Raji (cell line): ENCODE data around the gene CLCNKA.
A peak's percentile ranks its signal among the peaks of the same experiment; 100 is the strongest.

Experiments used
- POLR2A ChIP-seq: IDR thresholded peaks from 2 replicates; pipeline ENCODE4 v1.6.1; 2011; ENCODE audit warnings: low read depth, low read length, control low read depth; ENCODE audit not compliant: insufficient read depth

CLCNKA gene

DNA sequence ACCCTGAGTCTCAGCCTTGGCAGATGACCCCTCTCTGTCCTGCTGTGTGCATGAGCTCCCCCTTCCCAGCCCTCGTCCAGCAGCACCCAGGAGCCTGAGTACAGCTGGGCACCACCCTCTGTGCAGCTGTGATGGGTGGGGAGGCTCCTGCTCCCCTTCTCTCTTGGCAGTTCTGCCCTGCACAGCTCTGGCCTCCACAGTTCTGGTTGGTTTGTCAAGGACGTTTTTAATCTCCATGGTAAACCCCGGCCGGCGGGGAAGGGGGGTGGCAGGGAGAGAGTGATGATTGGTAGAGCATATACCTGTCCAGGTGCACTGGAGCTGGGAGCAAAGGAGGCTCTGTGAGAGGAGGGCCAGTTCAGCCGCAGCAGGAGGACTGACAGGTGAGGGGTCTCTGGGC, at the start of gene CLCNKA:
Gene CLCNKA (plus strand): TSS at position 356 of the 400 bp plus-strand sequence. CDS start 584 bp downstream, outside the sequence.
- TF ChIP-seq POLR2A: no peak

DNA sequence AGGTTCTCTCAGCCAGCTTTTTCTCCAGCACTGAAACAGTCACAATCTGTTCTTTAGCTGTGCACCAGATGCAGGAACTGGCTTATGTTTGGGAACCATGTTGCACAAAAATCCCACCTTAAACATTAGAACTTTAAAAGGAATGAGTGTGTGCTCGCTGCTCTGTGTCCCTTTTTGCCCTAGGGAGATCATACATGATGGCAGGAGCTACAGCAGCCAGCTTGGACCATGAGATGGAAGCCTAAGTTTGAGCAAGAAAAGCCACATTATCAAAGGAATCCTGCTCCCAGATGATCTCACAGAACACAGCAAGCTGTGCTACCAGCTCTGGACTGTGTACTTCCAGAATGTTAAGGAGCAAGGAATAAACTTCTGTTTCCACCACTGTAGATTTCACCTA, 49.4 kb upstream of the CLCNKA start:
- TF ChIP-seq POLR2A: no peak

- TF ChIP-seq POLR2A: no peak
Measured at GRCh38 chr1:15973772-15974171, 48.1 kb upstream of the CLCNKA start.

GRCh38 chr1:15974855-15975254, 47.0 kb upstream of the CLCNKA start:
- TF ChIP-seq POLR2A: no peak

DNA sequence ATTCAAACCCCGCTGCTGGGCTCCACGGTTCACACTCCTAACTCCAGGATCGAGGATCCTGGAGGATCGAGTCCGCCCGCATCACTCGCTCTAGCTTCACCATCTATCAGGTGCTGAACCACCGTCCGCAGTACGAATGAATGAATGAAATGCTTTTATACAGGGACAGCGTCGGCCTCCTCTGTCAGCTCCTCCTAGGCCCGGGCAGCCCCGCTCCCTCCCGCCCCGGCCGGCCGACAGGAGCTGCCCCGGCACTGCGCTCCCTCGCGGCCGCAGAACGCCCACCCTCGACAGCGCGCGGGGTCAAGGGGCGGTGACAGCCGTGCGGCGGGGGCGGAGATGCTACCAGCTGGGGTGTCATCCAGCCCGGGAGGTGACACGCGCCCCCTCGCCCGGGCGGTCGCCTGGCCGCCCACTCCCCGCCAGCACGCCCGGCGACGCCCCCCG, 46.5 kb upstream of the CLCNKA start:
- peak; percentile 27; the same call in 1 of the 2 replicates for TF ChIP-seq POLR2A

- peak; percentile 89 for TF ChIP-seq POLR2A
Measured at GRCh38 chr1:15975805-15976680, 45.8 kb upstream of the CLCNKA start, which contains the start of gene ZBTB17. Gene ZBTB17 (minus strand): TSS chr1:15976101. CDS start chr1:15948495, 27,606 bp downstream.

GRCh38 chr1:15981679-15982078, 40.2 kb upstream of the CLCNKA start:
- no peak for TF ChIP-seq POLR2A

DNA sequence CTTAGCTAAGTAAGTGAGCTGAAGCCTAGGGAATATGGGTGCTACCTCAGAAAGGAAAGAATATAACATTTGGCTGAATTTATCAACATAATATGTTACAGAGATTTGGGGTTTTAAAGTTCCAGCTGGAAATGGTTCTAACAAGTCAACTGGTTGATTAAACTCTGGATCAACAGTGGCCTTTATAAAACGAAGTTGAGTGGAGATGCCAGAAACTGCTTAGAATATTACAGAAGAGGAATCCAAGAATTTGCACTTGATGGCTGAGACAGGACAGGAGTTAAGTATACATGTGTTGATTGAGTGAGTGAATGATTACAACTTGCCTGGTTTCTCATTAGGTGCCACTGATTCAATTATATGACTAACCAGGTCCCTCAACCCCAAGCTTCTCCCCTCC, 38.6 kb upstream of the CLCNKA start:
- TF ChIP-seq POLR2A: no peak

DNA sequence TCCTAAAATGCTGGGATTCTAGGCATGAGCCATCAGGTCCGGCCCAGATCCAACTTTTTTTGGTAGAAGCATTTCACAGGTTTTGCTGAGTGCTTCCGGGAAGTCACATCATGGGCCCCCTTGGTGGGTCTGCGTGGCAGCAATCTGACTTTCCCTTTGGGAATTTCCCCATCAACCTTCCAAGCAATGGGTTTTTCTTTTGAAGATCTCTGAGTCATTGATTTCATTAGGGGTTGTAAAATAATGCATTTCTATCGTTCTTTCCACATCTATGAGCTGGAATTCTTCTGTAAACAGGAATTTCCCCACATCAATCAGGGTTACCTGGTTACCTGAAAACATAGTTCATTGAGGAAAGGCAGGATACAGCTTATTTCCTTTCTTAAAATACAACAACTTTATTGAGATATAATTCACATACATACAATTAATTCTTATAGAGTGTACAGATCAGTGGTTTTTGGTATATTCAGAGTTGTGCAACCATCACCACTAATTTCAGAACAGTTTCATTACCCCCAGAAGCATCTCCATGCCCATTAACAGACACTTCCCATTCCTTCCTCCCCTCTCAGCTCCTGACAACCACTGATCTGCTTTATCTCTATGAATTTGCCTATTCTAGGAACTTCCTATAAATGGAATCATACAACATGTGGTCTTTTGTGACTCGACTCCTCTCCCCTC, 36.1 kb upstream of the CLCNKA start:
- no peak for TF ChIP-seq POLR2A

GRCh38 chr1:15988856-15989736, 32.7 kb upstream of the CLCNKA start:
- TF ChIP-seq POLR2A: no peak

DNA sequence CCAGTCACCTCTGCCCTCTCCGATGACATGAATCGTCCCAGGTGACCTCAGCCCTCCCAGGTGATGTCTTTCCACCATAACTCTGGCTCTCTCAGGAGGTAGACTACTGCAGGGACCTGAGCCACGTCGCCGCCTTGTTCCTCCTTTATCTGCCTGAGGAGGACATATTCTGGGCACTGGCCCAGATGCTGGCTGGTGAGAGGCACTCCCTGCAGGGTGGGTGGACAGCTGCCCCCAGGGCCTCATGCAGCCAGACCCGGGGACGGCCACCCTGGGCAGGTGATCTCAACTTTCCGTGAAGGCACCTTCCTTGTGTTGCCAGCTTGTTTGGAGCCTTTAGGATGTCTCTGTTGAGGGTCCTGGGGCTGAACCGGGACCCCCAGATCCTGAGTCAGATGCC, 32.1 kb upstream of the CLCNKA start:
- no peak for TF ChIP-seq POLR2A

GRCh38 chr1:15991427-15992186, 30.2 kb upstream of the CLCNKA start:
- TF ChIP-seq POLR2A: no peak

DNA sequence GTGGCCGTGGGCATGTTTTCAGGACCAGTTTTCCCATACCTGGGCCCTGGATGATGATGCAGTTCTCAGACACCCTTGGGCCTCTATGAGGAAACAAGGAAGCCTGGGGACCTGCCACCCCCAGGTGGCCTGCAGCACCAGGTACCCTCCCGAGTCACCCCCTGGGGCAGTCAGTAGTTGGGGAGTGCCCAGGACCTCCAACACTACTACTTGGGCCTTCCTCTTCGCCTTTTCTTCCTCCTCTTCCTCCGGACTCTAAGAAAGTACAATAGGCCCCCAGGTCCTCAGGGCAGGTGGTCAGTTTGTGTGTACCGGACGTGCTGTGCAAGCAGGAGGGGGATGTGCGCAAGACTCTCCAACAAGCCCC, 29.7 kb upstream of the CLCNKA start:
- no peak for TF ChIP-seq POLR2A
